NT2/D1 (cell line): ENCODE measurements around the gene CIAO2A.

Experiments
- SUZ12 ChIP-seq: IDR thresholded peaks from 2 replicates; pipeline ENCODE4 v1.6.1; 2011; ENCODE audit not compliant: insufficient read length, insufficient read depth; ENCODE audit errors: extremely low read depth
- YY1 ChIP-seq: IDR thresholded peaks from 2 replicates; pipeline ENCODE4 v1.6.1; 2011; ENCODE audit not compliant: insufficient read length, insufficient read depth
- ZNF274 ChIP-seq: IDR thresholded peaks from 2 replicates; pipeline ENCODE4 v1.6.1; 2011; ENCODE audit warnings: mild to moderate bottlenecking, low read depth, low read length

GRCh38 chr15:64070965-64071851 is 22.4 kb downstream of the CIAO2A start:
- TF ChIP-seq YY1, result no peak
- no peak for TF ChIP-seq SUZ12
- TF ChIP-seq ZNF274, result no peak
